Activated gamma-delta T cell treated with Interleukin-2 at 50 U/mL for 16 hours (primary cell): ENCODE results near the gene DPM3.

ENCODE experiments used
- DNase-seq: peaks from one replicate; pipeline ENCODE4 v3.0.0-alpha.2; 2020

Gene DPM3

DNA sequence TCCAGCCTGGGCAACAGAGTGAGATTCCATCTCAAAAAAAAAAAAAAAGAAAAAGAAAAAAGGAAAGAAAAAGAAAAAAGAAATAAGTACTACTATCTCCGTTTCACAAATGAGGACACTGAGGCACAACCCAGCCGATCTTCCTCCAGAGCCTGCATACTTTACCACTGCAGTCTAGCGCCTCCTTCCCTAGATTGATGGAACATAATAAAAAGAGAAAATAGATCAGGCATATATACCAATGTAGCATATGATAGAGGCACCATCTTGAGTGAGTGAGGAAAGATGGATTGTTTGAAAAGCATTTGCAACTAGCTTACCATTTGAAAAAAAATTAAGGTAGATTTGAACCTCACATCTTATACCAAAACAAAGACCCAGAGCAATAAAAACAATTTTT, 5.2 kb upstream of the DPM3 start:
- DNase-seq, result no peak

DNA sequence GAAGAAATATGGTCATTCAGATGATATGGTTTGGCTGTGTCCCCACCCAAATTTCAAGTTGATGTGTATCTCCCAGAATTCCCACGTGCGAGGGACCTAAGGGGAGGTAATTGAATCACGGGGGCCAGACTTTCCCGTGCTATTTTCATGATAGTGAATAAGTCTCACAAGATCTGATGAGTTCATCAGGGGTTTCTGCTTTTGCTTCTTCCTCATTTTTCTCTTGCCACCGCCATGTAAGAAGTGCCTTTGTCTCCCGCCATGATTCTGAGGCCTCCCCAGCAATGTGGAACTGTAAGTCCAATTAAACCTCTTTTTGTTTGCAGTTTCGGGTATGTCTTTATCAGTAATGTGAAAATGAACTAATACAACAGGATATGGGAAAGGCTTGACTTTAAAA, 1.4 kb upstream of the DPM3 start:
- no peak for DNase-seq

DNA sequence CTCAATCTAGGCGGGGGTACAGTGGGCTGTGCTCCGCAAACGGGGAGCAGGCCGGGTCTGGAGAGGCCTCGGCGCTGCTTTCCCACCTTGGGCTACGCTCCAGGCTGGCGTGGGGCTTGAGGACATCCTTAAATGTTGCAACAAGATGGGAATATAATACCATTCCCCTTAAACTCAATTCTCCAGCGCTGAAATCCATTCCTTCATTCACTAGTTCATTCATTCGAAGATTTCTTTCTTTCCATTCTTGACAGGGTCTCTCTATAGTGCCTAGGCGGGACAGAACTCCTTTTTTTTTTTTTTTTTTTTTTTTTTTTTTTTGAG, 261 bp upstream of the DPM3 start:
- no peak for DNase-seq

DNA sequence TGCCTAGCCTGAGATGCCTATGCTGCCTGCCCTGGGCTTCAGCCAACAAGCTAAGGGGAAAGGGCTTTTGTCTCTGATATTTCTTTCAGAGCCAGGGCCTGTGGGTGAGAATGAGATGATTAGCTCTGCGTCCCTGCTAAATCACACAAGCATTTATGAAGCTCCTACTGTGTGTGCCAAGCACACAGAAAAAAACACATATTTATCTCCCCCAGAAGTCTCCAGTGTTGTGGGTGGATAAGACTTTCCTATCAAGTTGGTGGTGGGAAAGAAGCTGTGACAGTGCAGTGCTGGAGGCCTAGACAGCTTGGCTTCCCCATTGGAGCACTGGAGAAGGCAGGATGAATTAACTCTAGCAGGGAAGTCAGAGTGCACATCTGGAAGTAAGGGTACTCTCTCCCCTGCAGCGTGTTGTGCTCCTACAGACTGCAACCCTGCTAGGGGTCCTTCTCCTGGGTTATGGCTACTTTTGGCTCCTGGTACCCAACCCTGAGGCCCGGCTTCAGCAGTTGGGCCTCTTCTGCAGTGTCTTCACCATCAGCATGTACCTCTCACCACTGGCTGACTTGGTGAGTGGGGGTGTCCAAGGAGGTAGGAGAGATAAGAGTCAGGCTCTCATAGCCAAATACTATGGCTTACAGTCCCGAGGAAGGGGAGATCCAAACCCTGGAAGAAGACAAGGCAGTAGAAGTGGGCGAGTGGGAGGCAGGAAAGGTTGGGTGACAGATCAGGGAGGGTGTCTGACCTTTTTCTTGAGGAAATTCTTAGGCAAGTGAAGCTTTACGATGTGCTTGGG, 3.0 kb downstream of the DPM3 start:
- DNase-seq, result no peak

DNA sequence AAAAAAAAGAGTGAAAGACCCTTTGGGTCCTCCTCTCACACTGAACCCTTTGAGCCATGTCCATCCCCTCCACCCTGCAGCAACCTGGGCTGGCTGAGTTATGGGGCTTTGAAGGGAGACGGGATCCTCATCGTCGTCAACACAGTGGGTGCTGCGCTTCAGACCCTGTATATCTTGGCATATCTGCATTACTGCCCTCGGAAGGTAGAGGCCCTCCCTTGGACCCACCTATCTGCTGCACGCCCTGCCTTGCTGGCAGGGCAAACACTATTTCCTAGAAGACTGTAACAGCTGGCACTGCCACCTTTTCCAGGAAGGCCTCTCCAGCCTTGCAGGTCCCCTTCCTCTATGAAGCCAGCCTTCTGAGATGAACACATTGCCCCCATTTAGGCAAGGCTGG, 3.6 kb downstream of the DPM3 start:
- no peak for DNase-seq

DNA sequence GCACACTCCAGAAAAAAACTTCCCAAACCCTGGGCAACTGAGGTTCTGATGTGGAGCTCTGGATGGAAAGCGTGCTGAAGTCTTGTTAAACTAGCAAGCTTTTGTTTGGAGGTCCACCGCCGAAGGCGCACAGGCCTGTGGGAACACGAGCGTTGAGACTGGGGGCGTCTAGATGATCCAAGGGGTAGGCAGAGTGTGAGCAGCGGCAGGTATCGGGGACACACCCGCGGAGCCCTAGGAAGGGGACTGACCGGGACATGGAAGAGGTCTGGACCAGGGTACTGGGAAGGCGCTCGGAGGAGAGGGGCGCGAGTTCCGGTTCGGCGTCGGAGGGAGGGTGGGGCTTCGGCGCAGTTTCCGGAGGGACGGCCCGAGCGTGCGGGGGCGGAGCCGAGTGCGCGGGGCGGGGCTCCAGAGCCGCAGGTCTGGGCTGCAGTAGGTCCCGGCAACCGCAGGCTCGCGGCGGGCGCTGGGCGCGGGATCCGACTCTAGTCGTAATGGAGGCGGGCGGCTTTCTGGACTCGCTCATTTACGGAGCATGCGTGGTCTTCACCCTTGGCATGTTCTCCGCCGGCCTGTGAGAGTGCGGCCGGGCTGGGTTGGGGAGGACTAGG, 4.8 kb downstream of the DPM3 start, which contains the start of gene SLC50A1:
Gene SLC50A1 (plus strand): TSS at position 438 of the 614 bp plus-strand sequence. CDS start 60 bp downstream, at position 498.
- DNase-seq, result peak; percentile 89

DNA sequence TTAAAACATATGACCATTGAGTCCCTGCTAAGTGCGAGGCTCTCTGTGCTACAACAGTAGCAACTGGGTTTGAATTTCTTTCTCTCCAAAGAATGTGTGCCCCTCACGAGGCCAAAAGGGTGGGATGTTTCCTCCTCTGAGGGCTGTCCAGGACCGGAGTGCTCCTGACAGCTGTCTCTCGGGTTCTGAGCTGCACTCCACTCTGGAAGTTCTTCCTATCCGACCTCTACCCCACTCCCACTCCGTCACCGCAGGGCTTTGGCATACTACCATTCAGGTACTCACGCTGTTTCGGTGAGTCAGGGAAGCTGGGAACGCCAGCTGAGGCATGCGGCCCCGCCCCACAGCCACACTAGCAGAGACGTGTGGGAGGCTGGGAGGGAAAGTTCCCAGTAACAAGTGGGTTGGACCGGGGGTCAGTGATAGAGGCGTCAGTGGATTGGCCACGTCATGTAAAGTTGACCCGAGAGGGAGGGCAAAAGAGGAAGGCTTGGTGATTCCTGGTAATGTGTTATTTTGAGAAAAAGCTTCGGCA, 5.4 kb downstream of the DPM3 start:
- DNase-seq, result peak; percentile 14

DNA sequence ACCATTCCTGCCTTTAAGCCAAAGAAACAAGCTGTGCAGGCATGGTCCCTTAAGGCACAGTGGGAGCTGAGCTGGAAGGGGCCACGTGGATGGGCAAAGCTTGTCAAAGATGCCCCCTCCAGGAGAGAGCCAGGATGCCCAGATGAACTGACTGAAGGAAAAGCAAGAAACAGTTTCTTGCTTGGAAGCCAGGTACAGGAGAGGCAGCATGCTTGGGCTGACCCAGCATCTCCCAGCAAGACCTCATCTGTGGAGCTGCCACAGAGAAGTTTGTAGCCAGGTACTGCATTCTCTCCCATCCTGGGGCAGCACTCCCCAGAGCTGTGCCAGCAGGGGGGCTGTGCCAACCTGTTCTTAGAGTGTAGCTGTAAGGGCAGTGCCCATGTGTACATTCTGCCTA, 6.0 kb downstream of the DPM3 start:
- DNase-seq, result no peak

DNA sequence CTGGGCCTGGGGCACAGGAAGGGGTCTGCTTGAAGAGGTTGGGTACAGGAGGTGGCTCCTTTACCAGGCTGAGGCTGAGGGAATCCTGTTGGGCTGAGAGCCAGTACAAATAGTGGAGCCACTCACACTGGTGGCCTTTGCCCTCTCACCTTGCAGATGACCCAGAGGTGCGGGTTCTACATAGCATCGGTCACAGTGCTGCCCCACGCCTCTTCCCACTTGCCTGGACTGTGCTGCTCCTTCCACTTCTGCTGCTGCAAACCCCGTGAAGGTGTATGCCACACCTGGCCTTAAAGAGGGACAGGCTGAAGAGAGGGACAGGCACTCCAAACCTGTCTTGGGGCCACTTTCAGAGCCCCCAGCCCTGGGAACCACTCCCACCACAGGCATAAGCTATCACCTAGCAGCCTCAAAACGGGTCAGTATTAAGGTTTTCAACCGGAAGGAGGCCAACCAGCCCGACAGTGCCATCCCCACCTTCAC, 6.5 kb downstream of the DPM3 start:
- no peak for DNase-seq

DNA sequence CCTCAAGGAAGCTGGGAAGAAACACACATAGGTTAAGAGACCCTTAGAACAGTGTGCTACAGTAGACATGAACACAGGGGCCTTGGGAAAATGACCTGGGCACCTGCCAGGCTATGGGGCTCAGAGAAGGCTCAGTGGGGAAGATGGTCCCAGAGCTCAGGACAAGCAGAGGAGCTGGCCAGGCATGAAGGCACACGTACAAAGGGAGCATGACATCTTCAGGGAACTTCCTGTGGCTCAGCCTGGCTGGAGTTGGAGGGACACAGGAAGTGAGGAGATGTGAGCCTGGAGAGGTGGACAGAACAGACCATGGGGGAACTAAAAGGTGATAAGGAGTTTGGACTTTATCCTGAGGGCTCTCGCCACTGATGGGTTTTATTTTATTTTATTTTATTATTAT, 8.5 kb downstream of the DPM3 start:
- no peak for DNase-seq

DNA sequence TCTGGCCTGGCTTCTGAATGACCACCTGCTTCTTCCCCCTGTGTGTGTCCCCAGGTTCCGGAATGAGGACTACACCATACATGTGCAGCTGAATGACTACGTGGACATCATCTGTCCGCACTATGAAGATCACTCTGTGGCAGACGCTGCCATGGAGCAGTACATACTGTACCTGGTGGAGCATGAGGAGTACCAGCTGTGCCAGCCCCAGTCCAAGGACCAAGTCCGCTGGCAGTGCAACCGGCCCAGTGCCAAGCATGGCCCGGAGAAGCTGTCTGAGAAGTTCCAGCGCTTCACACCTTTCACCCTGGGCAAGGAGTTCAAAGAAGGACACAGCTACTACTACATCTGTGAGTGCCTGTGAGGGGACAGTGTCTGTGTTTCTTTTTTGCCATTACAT, 9.0 kb downstream of the DPM3 start:
- no peak for DNase-seq

DNA sequence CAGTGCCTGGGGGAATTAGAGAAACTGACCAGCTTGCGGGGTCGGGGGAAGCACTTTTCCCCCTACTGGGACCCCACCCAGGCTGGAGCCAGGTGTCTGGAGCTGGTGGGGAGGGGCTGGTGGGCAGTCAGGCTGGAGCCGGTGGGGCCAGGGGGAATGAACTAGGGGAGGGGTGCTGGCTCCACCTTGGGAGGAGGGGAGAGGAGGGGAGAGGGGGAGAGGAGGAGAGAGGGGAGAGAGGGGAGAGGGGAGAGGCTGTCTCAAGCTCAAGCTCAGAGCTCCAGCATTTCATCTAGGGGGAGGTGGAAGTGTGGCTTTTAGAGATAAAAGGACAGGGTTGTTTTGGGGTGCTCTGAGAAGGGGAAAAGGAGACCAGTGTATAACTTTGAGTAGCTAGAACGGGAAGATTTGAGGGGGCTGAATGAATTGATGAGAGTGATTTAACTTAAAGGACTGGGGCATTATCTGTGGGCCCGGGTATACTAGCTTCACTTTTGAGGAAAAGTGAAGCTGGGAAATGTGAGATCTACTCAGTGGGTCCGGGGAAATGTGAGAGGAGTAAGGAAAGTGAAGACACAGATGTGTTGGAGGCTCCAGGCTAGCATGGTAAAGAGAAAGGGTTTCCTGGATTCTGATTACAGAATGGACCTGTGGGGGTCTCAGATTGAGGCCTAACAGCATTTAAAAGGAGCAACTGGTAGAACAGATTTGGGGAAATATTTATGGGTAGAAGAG, 9.9 kb downstream of the DPM3 start:
- DNase-seq, result no peak

DNA sequence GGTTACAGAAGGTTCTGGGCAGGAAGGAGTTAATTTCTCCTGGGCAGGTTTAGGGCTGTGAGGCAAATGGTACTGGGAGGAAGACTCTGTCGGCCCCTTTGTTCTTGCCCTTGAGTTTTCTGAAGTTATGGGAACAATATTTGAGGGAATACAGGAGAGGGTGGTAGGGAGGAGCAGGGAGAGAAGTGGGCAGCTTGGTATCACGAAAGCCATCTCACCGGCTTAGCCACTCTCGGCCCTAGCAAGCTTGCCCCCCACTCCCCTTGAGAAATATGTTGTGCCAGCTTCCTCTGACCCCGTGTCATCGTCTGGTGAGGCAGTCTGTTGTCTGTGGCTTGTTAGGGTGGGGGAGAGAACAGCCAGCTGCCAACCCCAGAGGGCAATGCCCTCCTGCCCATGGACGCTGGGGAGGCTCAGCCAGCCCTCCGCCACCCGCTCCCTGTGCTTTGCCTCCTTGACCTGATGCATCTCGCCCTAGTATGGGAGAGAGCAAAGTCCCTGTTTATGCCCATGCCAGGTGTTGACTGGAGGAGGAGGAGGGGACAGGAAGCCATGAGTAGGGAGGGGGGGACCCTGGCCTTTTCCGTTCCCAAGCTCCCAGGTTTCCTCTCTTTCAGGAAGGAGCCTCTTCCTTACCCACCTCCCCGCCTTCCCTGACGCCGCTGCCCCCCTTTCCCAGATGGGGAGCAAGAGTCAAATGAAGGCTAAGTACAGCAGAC, 11.4 kb downstream of the DPM3 start:
- DNase-seq, result peak; percentile 10

DNA sequence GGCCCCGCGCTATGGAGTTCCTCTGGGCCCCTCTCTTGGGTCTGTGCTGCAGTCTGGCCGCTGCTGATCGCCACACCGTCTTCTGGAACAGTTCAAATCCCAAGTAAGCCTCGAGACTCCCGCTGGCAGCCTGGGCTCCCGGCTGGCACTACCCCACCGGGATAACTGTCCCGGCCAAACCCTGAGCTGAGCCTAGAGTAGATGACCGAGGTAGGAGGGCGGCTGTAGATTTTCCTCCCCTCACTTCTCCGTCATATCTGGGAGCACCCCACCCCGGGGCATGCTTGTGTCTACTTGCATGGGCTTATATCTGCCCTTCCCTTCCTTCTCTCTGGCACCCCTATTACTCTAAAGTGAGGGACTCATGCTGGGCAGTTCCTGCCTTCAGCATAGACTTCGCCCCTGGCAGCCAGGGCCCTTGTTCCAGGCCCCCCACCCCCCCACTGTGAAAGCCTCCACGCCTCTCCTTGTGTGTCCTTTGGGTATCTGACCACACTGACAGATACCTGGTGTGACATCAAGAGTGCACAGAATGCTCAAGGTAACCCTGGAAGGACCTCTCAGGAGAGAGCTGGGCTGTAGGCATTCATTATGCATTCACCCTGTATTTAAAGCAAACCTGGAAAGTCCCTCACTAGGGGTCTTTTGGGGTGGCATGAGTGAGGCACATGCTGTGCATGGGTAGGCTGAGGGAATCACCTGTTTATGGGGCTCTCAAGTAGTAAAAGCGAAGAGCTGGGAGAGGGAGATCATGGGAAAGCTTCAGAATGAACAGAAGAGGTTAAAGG, 12.2 kb downstream of the DPM3 start:
- DNase-seq, result no peak

DNA sequence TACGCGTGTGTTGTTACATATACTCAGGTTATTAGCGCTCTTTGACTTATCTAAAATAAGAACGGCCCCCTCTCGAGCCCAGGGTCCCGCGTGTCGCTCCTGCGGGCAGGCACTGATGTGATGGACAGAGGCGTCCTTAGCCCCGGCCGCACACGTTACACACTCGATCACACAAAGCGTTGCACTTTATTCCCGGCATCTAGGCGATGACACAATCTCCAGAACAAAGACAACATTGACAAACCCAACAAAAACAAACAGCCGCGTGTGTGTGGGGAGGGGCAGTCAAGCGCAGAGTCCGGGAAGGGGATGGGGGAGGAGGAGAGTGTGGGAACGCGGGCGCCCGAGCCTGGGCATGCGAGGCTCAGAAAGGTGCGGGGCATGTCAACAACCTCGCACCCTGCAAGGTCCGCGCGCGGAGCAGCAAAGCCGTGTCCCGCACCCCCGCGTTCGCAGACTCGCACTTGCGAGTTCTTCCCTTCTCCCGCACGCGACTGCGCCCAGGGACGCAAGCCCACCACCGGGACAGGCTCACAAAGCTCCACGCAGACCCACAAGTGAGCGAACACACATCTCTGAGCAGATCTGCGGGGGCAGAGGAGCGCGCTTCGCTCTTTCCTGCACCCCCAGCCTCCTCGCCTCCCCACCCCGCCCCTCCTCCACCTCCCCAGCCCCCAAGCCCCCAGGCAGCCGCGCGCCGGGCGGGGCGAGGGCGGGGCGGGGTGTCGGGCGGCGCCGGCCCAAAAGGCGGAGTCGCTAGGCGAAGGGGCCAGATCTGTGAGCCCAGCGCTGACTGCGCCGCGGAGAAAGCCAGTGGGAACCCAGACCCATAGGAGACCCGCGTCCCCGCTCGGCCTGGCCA, 13.0 kb downstream of the DPM3 start, which contains the start of gene EFNA1:
Gene EFNA1 (plus strand): TSS at position 772 of the 862 bp plus-strand sequence. CDS start 102 bp downstream, outside the sequence.
- peak; percentile 34 for DNase-seq

DNA sequence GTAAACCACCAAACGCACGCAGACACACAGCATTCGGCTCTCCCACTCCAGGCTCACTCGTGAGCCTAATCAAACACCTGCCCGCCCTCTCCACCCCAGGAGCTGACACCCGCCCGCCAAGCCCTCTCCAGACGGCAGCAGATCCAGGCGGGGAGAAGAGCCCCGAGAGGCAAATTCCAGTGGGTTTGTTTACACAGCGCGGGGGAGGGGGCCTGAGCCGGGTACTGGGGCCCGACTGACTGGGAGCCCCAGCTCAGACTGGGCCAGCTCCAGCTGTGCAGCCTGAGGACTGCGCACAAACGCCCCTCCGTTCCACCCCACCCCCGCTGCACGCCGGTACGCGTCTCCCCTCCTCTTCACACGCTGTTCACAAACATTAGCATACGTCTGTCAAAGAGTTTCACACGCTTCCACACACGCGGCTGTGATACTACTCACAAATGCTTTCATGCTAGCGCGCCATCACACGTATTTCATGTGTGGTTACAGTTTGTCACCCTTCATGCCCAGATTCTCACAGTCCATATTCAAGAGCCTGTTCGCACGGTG, 13.7 kb downstream of the DPM3 start:
- peak; percentile 21 for DNase-seq

DNA sequence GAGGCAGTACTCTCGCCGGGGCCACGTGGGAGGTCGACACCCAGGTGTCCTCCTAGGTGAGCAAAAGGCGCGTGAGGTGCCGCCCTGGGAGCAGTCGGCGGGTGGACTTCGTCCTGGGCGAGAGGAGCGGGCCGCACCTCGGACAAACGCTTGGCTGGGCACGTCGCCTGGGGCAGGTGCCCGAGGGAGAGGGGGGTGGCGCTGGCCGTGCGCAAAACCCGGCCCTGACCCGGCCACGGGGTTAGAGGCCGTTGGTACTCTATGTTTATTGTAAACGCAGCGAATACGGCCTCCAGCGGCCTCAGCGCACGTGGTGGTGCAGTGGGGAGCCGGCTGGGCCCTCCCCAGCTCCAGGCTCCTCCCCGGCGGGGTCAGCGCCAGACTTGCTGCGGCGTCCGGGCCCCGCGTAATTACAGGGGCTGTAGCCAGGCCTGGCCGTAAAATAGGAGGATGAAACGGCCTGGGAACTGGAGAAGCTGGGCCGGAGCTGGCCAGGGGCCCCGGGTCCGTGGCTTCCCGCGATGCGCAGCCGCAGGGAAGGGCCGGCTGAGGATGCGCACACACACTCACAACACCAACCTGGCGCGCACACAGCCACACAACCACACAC, 14.3 kb downstream of the DPM3 start:
- no peak for DNase-seq

DNA sequence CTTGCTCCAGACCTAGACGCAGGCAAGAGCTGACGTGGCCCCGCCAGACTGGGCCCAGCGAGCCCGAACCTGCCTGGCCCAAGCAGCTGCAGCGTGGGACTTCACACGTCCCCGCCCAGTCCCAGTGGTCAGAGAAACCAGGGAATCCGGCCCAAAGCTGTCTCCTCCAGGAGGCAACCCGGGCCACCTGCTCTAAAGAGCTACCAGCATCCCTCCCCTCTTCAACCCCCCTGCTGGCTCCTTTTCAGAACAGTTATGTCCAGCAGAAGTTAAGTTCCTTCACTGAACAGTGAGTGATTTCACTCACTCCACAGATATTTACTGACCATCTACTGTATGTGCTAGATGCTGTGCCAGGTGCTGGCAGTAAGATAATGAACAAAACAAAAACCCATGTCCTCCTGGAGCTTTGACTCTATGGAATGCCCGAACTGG, 14.8 kb downstream of the DPM3 start:
- no peak for DNase-seq

DNA sequence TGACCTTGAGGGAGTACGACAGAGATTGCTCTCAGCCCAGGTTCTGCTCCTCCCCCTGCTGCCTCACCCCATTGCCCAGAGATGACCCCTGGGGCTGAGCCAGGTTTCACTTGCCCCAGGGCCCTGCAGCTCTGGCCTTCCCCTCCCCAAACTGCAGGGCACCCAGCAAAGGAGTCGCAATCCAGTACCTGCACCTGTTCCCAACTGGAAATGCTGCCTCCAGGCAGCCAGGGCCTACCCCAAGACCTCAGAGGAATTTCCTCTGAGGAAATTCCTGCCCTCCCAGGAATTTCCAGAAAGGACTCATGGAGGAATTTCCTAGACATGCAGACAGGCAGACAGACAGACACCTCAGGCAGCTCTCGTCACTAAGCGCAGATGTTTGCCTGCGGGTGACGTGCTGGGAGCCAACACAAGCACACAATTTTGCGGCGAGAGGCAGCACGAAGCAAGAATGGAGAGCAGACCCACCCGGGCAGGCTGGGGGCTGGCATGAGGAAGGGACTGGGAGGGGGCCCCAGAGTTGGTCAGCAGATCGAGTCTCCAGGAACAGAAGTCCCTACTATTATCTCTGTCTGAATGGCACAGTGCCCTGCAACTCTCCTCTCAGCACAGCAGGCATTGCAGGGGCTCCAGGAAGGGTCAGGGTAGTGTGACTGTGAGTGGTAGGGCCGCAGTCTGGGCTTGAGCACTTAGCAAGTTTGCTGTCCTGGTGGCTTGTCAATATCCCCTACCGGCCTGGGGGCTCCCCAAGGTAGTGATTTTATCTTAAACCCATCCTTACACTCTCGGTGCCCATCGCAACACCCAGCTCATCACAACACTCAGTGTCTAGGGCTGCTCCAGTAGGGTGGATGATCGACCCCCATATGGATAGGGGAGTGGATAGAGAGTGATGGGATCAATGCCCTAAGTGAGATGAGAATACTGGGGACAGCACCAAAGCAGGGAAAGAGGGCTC, 15.5 kb downstream of the DPM3 start:
- DNase-seq, result no peak
